ENCODE data around the gene ZNF268.
"Not testable (repeated sequence)": the region's sequence is repeated elsewhere in the genome, so short reads cannot be mapped to it uniquely, and the experiment has no call there.

ZNF268 gene

GRCh38 chr12:133231001-133231400, 49.7 kb downstream of the ZNF268 start:
- DNase-seq = no peak

GRCh38 chr12:133233006-133233405, 51.7 kb downstream of the ZNF268 start:
- no peak for DNase-seq

- no peak for DNase-seq
Observed at GRCh38 chr12:133233993-133234564, 52.8 kb downstream of the ZNF268 start.

GRCh38 chr12:133234971-133235370, 53.7 kb downstream of the ZNF268 start:
- DNase-seq = no peak

GRCh38 chr12:133235401-133236112, 54.3 kb downstream of the ZNF268 start, which contains the start of gene ANHX:
Gene ANHX (minus strand): TSS chr12:133235877. CDS start chr12:133234356, 1,521 bp downstream.
- no peak for DNase-seq

GRCh38 chr12:133236144-133236543, 54.8 kb downstream of the ZNF268 start:
- DNase-seq = no peak

- DNase-seq = no peak
Observed at GRCh38 chr12:133236556-133236955, 55.3 kb downstream of the ZNF268 start.

GRCh38 chr12:133251732-133252131, 70.4 kb downstream of the ZNF268 start:
- DNase-seq = no peak

GRCh38 chr12:133255833-133256232, 74.5 kb downstream of the ZNF268 start:
- not testable (repeated sequence) for DNase-seq

- DNase-seq = no peak
Observed at GRCh38 chr12:133256321-133256720, 75.0 kb downstream of the ZNF268 start.

GRCh38 chr12:133264173-133264572, 82.9 kb downstream of the ZNF268 start:
- no peak for DNase-seq

Measured in activated CD4-positive, alpha-beta T cell treated with anti-CD3 and anti-CD28 coated beads, Interleukin-2, amount 50 U/mL, for 16 hours (primary cell).